Parathyroid adenoma (tissue), 2 donors: ENCODE data around the gene IMMP2L.

Experiments
- H2AFZ ChIP-seq: fragments of 300-600 bp; sonication (generic); one replicate; pipeline ENCODE4 v1.7.0; 2017; ENCODE audit warnings: antibody characterized with exemption, mild to moderate bottlenecking
- H3K27ac ChIP-seq: fragments of 300-600 bp; sonication (generic); one replicate; pipeline ENCODE4 v1.7.0; 2017
- H3K27me3 ChIP-seq: fragments of 300-600 bp; sonication (generic); one replicate; pipeline ENCODE4 v1.7.0; 2017; ENCODE audit warnings: low read length; ENCODE audit not compliant: control insufficient read depth, insufficient read depth
- H3K36me3 ChIP-seq: fragments of 300-600 bp; sonication (generic); one replicate; pipeline ENCODE4 v1.7.0; 2017; ENCODE audit warnings: low read length; ENCODE audit not compliant: control insufficient read depth, insufficient read depth
- H3K4me1 ChIP-seq: fragments of 300-600 bp; sonication (generic); one replicate; pipeline ENCODE4 v1.7.0; 2017; ENCODE audit warnings: control low read depth
- H3K4me2 ChIP-seq: fragments of 300-600 bp; sonication (generic); one replicate; pipeline ENCODE4 v1.7.0; 2017; ENCODE audit warnings: low read length
- H3K4me3 ChIP-seq: fragments of 300-600 bp; sonication (generic); one replicate; pipeline ENCODE4 v1.7.0; 2017; ENCODE audit warnings: low read depth, low read length
- H3K79me2 ChIP-seq: fragments of 300-600 bp; sonication (generic); one replicate; pipeline ENCODE4 v1.7.0; 2017; ENCODE audit warnings: control low read depth
- H3K9ac ChIP-seq: fragments of 300-600 bp; sonication (generic); one replicate; pipeline ENCODE4 v1.7.0; 2017; ENCODE audit warnings: mild to moderate bottlenecking
- H3K9me3 ChIP-seq: fragments of 300-600 bp; sonication (generic); one replicate; pipeline ENCODE4 v1.7.0; 2017; ENCODE audit warnings: low read length; ENCODE audit not compliant: control insufficient read depth
- CTCF ChIP-seq: fragments of 300-600 bp; sonication (generic); IDR thresholded peaks from one replicate; pipeline ENCODE4 v1.7.0; 2017; ENCODE audit warnings: antibody characterized with exemption, mild to moderate bottlenecking
- donor health status: primary hyperparathyroidism.

Gene IMMP2L

DNA sequence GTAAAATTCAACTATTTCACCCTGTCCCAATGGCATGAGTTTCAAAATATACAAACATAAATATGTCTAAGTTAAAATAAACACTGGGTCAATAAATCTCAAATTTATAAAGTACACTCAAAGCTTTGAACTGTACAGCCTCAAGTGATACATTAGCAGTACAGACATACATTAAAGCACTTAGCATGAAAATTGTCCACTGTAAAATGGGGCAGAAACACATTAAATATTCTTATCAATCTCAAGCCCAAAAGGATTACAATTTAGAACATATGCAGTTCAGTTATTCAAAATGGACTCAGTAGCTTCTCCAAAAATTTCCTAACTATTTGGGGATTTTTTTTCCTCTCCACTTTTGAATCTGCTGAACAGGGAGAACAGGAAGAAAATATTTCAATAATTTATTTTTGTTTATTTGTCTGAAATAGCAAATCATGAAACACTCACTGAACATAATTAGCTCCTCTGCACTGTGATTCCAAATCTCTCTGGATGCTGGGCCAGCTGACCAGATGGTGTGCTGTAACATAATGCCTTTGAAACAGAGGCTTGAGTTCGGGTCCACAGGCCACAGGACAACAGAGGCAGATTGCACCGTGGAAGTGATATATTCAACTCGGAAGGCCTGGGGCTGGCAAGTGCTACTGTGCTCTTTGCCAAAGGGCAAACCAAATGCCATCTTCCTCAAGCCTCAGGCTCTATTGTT lies 720.3 kb downstream of the IMMP2L start:
- Histone ChIP-seq H3K27ac (no peak overlapping the region), H3K27me3 (no peaks in the 10 kb centered on the region), H3K79me2 (no peaks in the 10 kb centered on the region), H3K4me3 (no peak overlapping the region), H3K9me3 (no peaks in the 10 kb centered on the region), H2AFZ (no peak overlapping the region), H3K4me1 (no peaks in the 10 kb centered on the region), H3K4me2 (no peak overlapping the region), H3K36me3 (no peaks in the 10 kb centered on the region), H3K9ac (no peak overlapping the region)
- no peak for TF ChIP-seq CTCF

- Histone ChIP-seq H3K27me3 (no peaks in the 10 kb centered on the region), H3K36me3 (no peaks in the 10 kb centered on the region), H3K4me1 (no peaks in the 10 kb centered on the region), H3K9me3 (no peaks in the 10 kb centered on the region), H3K79me2 (no peaks in the 10 kb centered on the region), H3K27ac (no peak overlapping the region), H3K4me2 (no peak overlapping the region), H2AFZ (no peak overlapping the region), H3K4me3 (no peak overlapping the region), H3K9ac (no peak overlapping the region)
- TF ChIP-seq CTCF = no peak
These were observed 722.4 kb downstream of the IMMP2L start for GRCh38 chr7:110839866-110840265.

DNA sequence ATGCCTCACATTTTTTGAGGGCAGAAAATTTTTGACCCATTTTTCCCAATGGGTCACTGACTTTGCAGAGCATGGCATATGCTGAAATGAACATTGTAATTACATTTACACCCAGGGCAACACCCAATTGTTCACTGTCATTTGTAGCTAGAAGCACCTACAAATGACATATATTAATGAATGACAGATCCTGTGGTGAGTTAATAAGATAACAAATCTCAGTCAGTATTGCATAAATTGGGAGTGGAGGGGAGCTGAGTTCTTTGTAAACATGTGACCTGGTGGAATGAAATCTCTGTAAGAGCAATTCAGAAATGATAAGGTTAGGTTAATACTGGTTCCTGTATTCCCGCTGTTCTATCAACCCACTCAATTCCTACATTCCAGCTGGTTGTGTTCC lies 726.4 kb downstream of the IMMP2L start:
- Histone ChIP-seq H3K27ac (no peak overlapping the region), H3K9me3 (no peaks in the 10 kb centered on the region), H3K27me3 (no peaks in the 10 kb centered on the region), H3K4me1 (no peaks in the 10 kb centered on the region), H3K36me3 (no peaks in the 10 kb centered on the region), H3K4me2 (no peak overlapping the region), H3K4me3 (no peak overlapping the region), H2AFZ (no peak overlapping the region), H3K9ac (no peak overlapping the region), H3K79me2 (no peaks in the 10 kb centered on the region)
- no peak for TF ChIP-seq CTCF

DNA sequence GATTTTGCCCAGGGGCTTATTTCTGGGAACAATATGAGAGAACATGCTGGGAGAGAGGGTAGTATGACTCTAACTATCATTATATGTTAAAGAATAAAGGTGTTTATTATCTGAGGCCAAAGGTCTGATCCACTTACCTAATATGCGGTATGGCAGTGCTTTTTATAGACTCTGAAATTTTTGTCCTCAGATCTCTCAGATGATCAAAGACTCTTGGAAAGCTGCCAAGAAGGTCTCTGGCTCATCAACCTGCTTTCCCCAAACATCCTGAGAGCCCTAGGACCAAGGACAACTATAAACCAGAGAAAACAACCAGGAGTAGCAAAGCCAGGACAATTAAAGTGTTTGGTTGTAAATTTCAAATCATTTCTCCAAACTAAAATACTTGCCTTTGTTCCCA lies 727.1 kb downstream of the IMMP2L start:
- H3K27me3 ChIP-seq = no peaks in the 10 kb centered on the region
- no peaks in the 10 kb centered on the region for H3K79me2 ChIP-seq
- no peak overlapping the region for H3K9ac ChIP-seq
- H3K36me3 ChIP-seq = no peaks in the 10 kb centered on the region
- no peaks in the 10 kb centered on the region for H3K9me3 ChIP-seq
- TF ChIP-seq CTCF = no peak
- no peak overlapping the region for H3K4me3 ChIP-seq
- H3K4me1 ChIP-seq = no peaks in the 10 kb centered on the region
- no peak overlapping the region for H2AFZ ChIP-seq
- no peak overlapping the region for H3K4me2 ChIP-seq
- no peak overlapping the region for H3K27ac ChIP-seq

- no peak overlapping the region for H2AFZ ChIP-seq
- H3K9ac ChIP-seq = no peak overlapping the region
- TF ChIP-seq CTCF = no peak
- H3K4me3 ChIP-seq = no peak overlapping the region
- no peaks in the 10 kb centered on the region for H3K79me2 ChIP-seq
- H3K9me3 ChIP-seq = no peaks in the 10 kb centered on the region
- H3K4me1 ChIP-seq = no peaks in the 10 kb centered on the region
- no peak overlapping the region for H3K4me2 ChIP-seq
- H3K27ac ChIP-seq = no peak overlapping the region
- H3K27me3 ChIP-seq = no peaks in the 10 kb centered on the region
- H3K36me3 ChIP-seq = no peaks in the 10 kb centered on the region
These were observed 730.9 kb downstream of the IMMP2L start for GRCh38 chr7:110831419-110831818.
